Measurements from ENCODE around the gene SFT2D1.
"Not testable (repeated sequence)": the region's sequence is repeated elsewhere in the genome, so short reads cannot be mapped to it uniquely, and the experiment has no call there.

DNA sequence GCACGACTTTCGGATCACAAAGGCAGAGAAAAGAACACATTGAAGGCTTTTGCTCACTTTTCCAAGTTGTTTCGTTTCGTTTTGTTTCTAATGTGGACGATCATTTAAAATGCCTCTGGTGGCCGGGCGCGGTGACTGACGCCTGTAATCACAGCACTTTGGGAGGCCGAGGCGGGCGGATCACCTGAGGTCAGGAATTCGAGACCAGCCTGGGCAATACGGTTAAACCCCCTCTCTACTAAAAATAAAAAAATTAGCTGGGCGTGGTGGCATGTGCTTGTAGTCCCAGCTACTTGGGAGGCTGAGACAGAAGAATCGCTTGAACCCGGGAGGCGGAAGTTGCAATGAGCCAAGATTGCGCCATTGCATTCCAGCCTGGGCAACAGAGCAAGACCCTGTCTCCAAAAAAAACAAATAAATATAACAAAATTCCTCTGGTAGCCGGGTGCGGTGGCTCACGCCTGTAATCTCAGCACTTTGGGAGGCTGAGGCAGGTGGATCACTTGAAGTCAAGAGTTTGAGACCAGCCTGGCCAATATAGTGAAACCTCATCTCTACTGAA lies 41.5 kb upstream of the SFT2D1 start:
- TF ChIP-seq, protein P1, sequence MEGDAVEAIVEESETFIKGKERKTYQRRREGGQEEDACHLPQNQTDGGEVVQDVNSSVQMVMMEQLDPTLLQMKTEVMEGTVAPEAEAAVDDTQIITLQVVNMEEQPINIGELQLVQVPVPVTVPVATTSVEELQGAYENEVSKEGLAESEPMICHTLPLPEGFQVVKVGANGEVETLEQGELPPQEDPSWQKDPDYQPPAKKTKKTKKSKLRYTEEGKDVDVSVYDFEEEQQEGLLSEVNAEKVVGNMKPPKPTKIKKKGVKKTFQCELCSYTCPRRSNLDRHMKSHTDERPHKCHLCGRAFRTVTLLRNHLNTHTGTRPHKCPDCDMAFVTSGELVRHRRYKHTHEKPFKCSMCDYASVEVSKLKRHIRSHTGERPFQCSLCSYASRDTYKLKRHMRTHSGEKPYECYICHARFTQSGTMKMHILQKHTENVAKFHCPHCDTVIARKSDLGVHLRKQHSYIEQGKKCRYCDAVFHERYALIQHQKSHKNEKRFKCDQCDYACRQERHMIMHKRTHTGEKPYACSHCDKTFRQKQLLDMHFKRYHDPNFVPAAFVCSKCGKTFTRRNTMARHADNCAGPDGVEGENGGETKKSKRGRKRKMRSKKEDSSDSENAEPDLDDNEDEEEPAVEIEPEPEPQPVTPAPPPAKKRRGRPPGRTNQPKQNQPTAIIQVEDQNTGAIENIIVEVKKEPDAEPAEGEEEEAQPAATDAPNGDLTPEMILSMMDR (IDR thresholded peaks at IDR 0.05): not testable (repeated sequence)
- not testable (repeated sequence) for TF ChIP-seq POLR2A (IDR thresholded peaks at IDR 0.05)
